ENCODE results near the gene HSPA1L.
"Not testable (repeated sequence)": the region's sequence is repeated elsewhere in the genome, so short reads cannot be mapped to it uniquely, and the experiment has no call there.

GRCh38 chr6:31851980-31852718 is 37.1 kb upstream of the HSPA1L start:
- TF ChIP-seq, protein P1, sequence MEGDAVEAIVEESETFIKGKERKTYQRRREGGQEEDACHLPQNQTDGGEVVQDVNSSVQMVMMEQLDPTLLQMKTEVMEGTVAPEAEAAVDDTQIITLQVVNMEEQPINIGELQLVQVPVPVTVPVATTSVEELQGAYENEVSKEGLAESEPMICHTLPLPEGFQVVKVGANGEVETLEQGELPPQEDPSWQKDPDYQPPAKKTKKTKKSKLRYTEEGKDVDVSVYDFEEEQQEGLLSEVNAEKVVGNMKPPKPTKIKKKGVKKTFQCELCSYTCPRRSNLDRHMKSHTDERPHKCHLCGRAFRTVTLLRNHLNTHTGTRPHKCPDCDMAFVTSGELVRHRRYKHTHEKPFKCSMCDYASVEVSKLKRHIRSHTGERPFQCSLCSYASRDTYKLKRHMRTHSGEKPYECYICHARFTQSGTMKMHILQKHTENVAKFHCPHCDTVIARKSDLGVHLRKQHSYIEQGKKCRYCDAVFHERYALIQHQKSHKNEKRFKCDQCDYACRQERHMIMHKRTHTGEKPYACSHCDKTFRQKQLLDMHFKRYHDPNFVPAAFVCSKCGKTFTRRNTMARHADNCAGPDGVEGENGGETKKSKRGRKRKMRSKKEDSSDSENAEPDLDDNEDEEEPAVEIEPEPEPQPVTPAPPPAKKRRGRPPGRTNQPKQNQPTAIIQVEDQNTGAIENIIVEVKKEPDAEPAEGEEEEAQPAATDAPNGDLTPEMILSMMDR (IDR thresholded peaks at IDR 0.05; ENCODE audit: extremely low read depth in 1 of 2, insufficient read depth in 1 of 2, low read depth in 1 of 2, low read length in 2 of 2) = not testable (repeated sequence)
- not testable (repeated sequence) for TF ChIP-seq POLR2A (IDR thresholded peaks at IDR 0.05; ENCODE audit: low read depth, low read length); POLR2AphosphoS5 (IDR thresholded peaks at IDR 0.05; ENCODE audit: insufficient read depth, low read depth, low read length); FOS (IDR thresholded peaks at IDR 0.05; ENCODE audit: borderline replicate concordance, insufficient read depth, low read length)
